Endodermal cell (in vitro differentiated cells): ENCODE results near the gene SLC12A2. TPM values are rescaled to one million over a fixed set of nuclear protein-coding genes. Genes with fewer than 3 reads are reported as not detected.
A peak's percentile ranks its signal among the peaks of the same experiment; 100 is the strongest.

Source experiments
- DNase-seq: peaks from one replicate; pipeline ENCODE4 v3.0.0-alpha.2; 2017
- H3K27ac ChIP-seq: 2 replicates; pipeline ENCODE4 v1.5.1; 2013; ENCODE audit warnings: mild to moderate bottlenecking, low read depth, low read length, moderate library complexity
- H3K27me3 ChIP-seq: 2 replicates; pipeline ENCODE4 v1.6.1; 2013; ENCODE audit warnings: mild to moderate bottlenecking, low read length, moderate library complexity; ENCODE audit not compliant: insufficient read depth, control insufficient read depth, poor library complexity, severe bottlenecking
- H3K36me3 ChIP-seq: 2 replicates; pipeline ENCODE4 v1.7.0; 2013; ENCODE audit warnings: mild to moderate bottlenecking, low read length, moderate library complexity; ENCODE audit not compliant: control insufficient read depth, insufficient read depth
- H3K4me1 ChIP-seq: one replicate; pipeline ENCODE4 v1.7.0; 2013; ENCODE audit warnings: low read length; ENCODE audit not compliant: control insufficient read depth, insufficient read depth
- H3K4me3 ChIP-seq: 2 replicates; pipeline ENCODE4 v1.5.1; 2013; ENCODE audit warnings: mild to moderate bottlenecking, low read length, moderate library complexity
- H3K9ac ChIP-seq: 2 replicates; pipeline ENCODE4 v1.6.1; 2013; ENCODE audit warnings: mild to moderate bottlenecking, low read length, moderate library complexity; ENCODE audit not compliant: poor library complexity, severe bottlenecking; ENCODE audit errors: extremely low read depth
- H3K9me3 ChIP-seq: 2 replicates; pipeline ENCODE4 v1.6.1; 2013; ENCODE audit warnings: mild to moderate bottlenecking, low read length, moderate library complexity; ENCODE audit not compliant: control insufficient read depth
- H3K27ac Mint-ChIP-seq: 2 replicates; pipeline ENCODE4 v1.8.0; 2020; ENCODE audit warnings: mixed read lengths
- H3K27me3 Mint-ChIP-seq: 2 replicates; pipeline ENCODE4 v1.8.0; 2021; ENCODE audit warnings: mild to moderate bottlenecking, mixed read lengths; ENCODE audit not compliant: insufficient read depth
- H3K36me3 Mint-ChIP-seq: 2 replicates; pipeline ENCODE4 v1.8.0; 2020; ENCODE audit warnings: low read depth, mixed read lengths
- H3K4me1 Mint-ChIP-seq: 2 replicates; pipeline ENCODE4 v1.8.0; 2020; ENCODE audit warnings: mixed read lengths
- H3K4me3 Mint-ChIP-seq: 2 replicates; pipeline ENCODE4 v1.8.0; 2020; ENCODE audit warnings: mild to moderate bottlenecking, moderate library complexity, mixed read lengths
- H3K9me3 Mint-ChIP-seq: 2 replicates; pipeline ENCODE4 v1.8.0; 2020; ENCODE audit warnings: mild to moderate bottlenecking, mixed read lengths
- WGBS, 2 experiments: methylation state at CpG; one replicate each; pipeline versions ENCODE4 v1.1.5 to v1.1.7; 2013; ENCODE audit warnings: missing lambda C conversion rate in 2 of 2, mixed read lengths in 1 of 2; ENCODE audit not compliant: insufficient coverage in 1 of 2, insufficient read length in 1 of 2; 5-methylcytosine and 5-hydroxymethylcytosine counted together
- total RNA-seq, 2 donors: library from RNA; stranded (reverse); fragmentation: NEBNext Ultra II Directional in 1 of 2; extraction: Animal tissue kit (Norgen Biotek cat#: 25700) in 1 of 2; gene quantifications; 2 replicates in 1 of 2; 3 replicates in 1 of 2; pipeline ENCODE4 v1.2.1, GENCODE V29; 2021
- TF ChIP-seq, protein P1 (sequence below): fragments of 200-600 bp; sonication (generic); conservative IDR thresholded peaks from 2 replicates; pipeline ENCODE4 v1.5.0; 2021; ENCODE audit warnings: antibody characterized with exemption, mild to moderate bottlenecking

SLC12A2 gene
- total RNA-seq, 2 donors from 2014 or later = 16.7 to 25.1 TPM

DNA sequence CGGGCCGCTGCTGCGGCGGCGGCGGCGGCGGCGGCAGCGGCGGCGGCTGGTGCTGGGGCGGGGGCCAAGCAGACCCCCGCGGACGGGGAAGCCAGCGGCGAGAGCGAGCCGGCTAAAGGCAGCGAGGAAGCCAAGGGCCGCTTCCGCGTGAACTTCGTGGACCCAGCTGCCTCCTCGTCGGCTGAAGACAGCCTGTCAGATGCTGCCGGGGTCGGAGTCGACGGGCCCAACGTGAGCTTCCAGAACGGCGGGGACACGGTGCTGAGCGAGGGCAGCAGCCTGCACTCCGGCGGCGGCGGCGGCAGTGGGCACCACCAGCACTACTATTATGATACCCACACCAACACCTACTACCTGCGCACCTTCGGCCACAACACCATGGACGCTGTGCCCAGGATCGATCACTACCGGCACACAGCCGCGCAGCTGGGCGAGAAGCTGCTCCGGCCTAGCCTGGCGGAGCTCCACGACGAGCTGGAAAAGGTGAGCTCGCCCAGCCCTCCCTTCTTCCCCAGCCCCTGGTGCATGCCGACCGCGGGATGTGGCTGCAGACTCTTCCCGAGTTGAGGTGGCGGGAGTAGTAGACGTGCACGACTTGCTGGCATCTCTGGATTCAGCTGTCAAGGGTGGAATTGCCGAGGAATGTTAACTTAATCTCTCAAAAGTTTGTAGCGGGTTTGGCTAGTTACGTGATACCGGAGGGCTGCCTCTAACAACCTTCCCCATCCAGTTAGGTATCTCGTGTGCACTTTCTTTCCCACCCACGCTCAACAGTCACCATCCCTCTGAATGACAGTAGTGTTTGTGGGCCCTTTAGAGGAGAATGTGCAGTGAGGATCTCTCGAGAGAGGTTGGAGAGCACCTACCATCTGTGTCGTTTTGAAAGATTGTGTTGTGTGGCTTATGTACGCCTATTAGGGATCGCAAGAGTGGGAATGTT lies 932 bp downstream of the SLC12A2 start:
- H3K9me3 ChIP-seq = no peaks in the 10 kb centered on the region
- TF ChIP-seq, protein P1, sequence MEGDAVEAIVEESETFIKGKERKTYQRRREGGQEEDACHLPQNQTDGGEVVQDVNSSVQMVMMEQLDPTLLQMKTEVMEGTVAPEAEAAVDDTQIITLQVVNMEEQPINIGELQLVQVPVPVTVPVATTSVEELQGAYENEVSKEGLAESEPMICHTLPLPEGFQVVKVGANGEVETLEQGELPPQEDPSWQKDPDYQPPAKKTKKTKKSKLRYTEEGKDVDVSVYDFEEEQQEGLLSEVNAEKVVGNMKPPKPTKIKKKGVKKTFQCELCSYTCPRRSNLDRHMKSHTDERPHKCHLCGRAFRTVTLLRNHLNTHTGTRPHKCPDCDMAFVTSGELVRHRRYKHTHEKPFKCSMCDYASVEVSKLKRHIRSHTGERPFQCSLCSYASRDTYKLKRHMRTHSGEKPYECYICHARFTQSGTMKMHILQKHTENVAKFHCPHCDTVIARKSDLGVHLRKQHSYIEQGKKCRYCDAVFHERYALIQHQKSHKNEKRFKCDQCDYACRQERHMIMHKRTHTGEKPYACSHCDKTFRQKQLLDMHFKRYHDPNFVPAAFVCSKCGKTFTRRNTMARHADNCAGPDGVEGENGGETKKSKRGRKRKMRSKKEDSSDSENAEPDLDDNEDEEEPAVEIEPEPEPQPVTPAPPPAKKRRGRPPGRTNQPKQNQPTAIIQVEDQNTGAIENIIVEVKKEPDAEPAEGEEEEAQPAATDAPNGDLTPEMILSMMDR = no peak
- H3K27ac ChIP-seq = no peak overlapping the region
- H3K36me3 Mint-ChIP-seq = no peaks in the 10 kb centered on the region
- 3 to 17% methylated on average over 3 to 71 of the region's 71 CpGs for WGBS, 2 experiments
- peak overlapping the region; percentile 12 for H3K9ac ChIP-seq
- H3K4me3 ChIP-seq = peak overlapping the region; percentile 81
- H3K27me3 ChIP-seq = peaks cover 16% of the 10 kb centered on the region
- H3K4me3 Mint-ChIP-seq = peak overlapping the region; percentile 76
- no peak overlapping the region for H3K27ac Mint-ChIP-seq
- H3K4me1 ChIP-seq = no peaks in the 10 kb centered on the region
- DNase-seq = peak; percentile 78
- no peaks in the 10 kb centered on the region for H3K9me3 Mint-ChIP-seq
- H3K27me3 Mint-ChIP-seq = peaks cover 16% of the 10 kb centered on the region
- H3K36me3 ChIP-seq = no peaks in the 10 kb centered on the region
- H3K4me1 Mint-ChIP-seq = peaks cover 20% of the 10 kb centered on the region

DNA sequence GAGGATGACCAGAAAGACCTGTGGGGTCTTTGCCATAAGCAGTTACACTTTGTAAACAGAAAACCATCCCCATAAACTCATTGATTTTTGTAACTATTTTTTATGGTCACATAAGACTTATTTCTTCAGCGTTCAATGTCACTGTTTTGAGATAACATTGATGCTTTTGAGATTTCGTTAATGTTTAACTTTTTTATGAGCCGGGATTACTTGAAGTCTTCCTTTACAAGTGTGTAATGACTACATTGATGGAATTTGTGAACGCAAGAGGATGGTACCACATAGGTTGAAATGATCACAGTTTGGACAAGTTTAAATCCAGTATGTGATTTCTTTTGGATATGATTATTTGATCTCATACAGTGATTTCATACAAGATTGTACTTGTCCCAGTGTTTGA lies 1.8 kb downstream of the SLC12A2 start:
- 73 to 89% methylated on average over 4 of the region's 4 CpGs for WGBS, 2 experiments

DNA sequence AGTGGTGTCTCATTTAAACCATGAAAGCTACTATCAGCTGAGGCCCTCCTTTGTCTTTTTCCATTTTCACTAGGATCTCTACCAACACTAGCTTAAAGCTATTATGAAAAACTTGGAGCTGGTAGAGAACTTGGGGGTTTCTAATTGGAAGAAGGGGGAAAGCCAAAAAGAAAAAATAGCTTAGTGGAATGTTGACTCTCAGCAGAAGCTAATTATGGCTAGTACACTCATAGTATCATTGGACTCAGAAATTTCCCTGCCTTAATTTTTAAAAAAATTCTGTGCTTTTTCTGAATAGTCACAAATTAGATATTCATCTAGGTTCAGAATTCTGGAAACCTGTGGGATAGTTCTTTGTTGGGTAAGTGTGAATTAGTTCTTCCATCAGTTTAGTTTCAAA lies 8.0 kb downstream of the SLC12A2 start:
- Histone ChIP-seq H3K27ac (no peak overlapping the region), H3K4me1 (no peaks in the 10 kb centered on the region), H3K9me3 (peaks cover 9% of the 10 kb centered on the region), H3K27me3 (no peaks in the 10 kb centered on the region), H3K36me3 (no peaks in the 10 kb centered on the region), H3K9ac (no peak overlapping the region), H3K4me3 (no peak overlapping the region)
- DNase-seq = no peak
- Mint-ChIP-seq H3K27ac (no peak overlapping the region), H3K27me3 (no peaks in the 10 kb centered on the region), H3K36me3 (peaks cover 4% of the 10 kb centered on the region), H3K4me3 (no peak overlapping the region), H3K4me1 (peaks cover 2% of the 10 kb centered on the region), H3K9me3 (peaks cover 6% of the 10 kb centered on the region)
- TF ChIP-seq, protein P1 = no peak

More for the DNA sequence above, 1.8 kb downstream of the SLC12A2 start:
- Mint-ChIP-seq H3K36me3 (no peaks in the 10 kb centered on the region), H3K4me1 (peaks cover 20% of the 10 kb centered on the region), H3K9me3 (no peaks in the 10 kb centered on the region), H3K27me3 (peaks cover 16% of the 10 kb centered on the region), H3K27ac (no peak overlapping the region), H3K4me3 (peak overlapping the region; percentile 76)
- DNase-seq = no peak
- Histone ChIP-seq H3K36me3 (no peaks in the 10 kb centered on the region), H3K27ac (no peak overlapping the region), H3K9ac (no peak overlapping the region), H3K4me3 (peak overlapping the region; percentile 81), H3K9me3 (no peaks in the 10 kb centered on the region), H3K27me3 (peaks cover 16% of the 10 kb centered on the region), H3K4me1 (no peaks in the 10 kb centered on the region)
- TF ChIP-seq, protein P1 = no peak
